ENCODE measurements around the gene HNRNPLL.
"Not testable (repeated sequence)": the region's sequence is repeated elsewhere in the genome, so short reads cannot be mapped to it uniquely, and the experiment has no call there.

The HNRNPLL gene

DNA sequence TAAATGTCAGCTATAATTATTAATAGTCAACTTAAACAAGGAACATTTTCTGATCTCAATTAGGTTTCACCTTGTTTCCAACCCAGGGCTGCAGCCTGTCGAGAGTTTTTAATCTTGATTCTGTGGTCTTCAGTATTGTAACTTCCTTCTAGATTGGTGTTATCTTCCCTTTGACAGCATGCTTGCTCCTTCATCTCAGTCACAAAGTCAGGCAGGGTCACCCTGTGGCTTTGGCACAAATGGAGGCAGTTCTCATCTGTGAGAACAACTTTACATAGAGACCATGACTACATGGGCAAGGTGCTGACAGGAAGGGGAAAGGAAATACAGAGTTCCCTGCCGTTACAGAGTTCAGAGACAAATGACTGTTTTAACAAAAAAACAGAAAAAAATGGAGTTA is 50.5 kb downstream of the HNRNPLL start:
- no peak for DNase-seq (ENCODE audit: low read depth in 2 of 2)

DNA sequence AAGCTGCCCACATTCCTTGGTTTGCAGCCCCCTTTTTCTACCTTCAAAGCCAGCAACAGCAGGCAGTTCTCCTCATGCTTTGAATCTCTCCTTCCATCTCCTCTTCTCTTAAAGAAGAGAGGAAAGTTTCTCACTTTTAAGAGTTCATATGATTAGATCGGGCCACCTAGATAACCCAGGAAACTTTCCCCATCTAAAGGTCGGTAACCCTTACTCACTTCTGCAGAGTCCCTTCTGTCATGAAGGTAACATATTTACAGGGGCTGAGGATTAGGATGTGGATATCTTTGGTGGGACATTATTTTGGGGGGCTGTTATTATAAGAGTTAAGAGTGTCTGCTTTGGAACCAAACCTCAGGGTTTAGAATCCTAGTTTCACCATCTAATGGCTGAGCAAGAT is 51.0 kb downstream of the HNRNPLL start:
- no peak for DNase-seq (ENCODE audit: low read depth in 2 of 2)

DNA sequence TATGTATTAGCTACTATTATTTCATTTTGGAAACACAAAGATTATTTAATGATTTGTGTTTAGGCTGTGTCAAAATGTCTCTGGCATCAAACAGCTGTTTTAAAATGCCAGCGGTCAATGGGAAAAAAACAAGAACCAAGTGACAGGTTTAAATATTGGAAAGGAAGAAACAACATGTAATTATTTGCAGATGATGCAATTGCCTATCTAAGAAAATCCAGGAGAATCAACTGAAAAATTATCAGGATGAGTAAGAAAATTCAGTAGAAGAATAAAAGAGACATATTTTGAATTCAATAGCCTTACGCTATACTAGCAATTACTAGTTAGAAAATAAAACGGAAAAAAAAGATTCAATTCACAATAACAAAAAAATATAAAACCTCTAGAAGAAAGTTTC is 51.6 kb downstream of the HNRNPLL start:
- no peak for DNase-seq (ENCODE audit: low read depth in 2 of 2)

DNA sequence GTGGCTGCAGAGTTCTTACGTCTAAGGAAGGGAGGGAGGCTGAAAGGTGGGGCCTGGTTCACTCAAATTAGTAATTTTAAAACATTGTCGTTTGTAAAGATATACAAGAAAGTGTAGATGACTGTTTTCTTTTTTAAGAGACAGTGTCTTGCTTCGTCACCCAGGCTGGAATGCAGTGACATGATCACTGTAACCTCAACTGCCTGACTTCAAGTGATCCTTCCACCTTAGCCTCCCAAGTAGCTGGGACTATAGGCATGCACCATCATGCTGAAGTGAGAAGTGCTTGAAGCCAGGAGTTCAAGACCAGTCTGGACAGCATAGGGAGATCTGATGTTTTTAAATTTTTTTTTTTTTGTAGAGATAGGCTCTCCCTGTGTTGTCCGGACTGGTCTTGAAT is 52.9 kb downstream of the HNRNPLL start:
- no peak for DNase-seq (ENCODE audit: low read depth in 2 of 2)

DNA sequence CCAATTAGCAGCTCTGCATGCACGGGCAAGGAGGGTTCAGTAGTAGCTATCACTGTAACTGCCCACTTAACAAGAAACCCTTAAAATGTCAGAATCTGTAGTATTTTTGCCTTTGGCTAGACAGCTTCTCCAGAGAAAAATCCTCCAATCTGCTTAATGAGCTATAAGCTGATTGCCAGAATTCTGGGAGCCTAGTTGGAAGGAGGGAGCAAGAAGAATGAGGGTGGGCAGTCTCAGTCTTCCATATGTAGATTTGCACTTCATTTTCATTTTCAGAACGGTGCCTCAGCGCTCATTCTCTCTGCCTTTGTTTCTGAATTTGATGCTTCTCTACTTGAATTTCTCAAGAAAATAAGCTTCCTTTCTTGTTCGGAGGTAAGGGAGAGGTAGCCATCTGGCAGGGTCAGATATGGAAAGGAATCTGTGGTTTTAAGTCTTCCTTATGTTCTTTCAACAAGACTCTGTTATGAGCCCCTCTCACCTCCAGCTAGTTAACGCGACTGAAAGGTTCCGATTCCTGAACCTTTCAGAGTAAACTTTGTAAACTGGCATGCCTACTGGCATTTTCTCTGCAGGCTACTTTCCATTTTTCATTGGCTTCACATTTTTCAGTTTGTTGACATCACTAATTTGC is 53.5 kb downstream of the HNRNPLL start:
- DNase-seq (ENCODE audit: low read depth in 2 of 2) = no peak

DNA sequence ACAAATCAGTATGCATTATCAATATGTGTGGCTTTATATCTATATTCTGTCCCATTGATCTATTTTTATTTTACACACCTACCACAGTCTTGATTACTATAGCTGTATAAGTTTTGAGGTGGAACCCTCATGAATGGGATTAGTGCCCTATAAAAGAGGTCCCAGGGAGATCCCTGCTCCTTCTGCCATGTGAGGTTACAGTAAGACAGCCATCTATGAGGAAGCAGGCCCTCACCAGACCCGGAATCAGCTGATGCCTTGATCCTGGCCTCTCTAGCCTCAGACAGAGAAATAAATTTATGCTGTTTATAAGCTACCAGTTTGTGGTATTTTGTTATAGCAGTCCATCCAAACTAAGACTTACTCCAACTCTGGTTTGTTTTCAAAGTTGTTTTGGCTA is 54.9 kb downstream of the HNRNPLL start:
- no peak for DNase-seq (ENCODE audit: low read depth in 2 of 2)

DNA sequence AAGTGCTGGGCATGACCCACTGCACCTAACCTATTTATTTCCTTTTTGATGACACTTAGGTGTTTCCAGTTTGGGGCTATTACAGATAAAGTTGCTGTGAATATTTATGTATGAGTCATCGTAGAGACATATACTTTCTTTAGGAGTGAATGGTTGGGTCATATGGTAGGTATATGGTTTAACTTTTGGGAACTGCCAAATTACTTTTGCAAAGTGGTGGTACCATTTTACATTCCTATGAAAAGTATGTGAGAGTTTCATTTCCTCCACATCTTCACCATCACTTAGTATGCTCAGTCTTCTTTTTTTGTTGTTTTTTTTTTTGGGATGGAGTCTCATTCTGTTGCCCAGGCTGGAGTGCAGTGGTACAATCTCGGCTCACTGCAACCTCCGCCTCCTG is 56.1 kb downstream of the HNRNPLL start:
- DNase-seq (ENCODE audit: low read depth in 2 of 2) = no peak

DNA sequence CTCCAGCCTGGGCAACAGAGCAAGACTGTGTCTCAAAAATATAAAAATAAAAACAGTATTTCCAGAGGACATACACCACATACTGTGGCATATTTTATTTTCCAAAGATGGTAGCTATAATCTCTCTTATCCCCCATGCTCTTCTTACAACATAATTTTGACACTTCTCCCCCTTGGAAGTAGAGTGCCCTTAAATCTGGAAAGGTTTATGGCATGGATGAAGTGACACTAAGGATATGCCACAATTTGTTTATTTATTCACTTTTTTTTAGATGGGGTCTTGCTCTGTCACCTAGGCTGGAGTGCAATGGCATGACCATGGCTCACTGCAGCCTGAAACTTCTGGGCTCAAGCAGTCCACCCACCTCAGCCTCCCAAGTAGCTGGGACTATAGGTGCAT is 56.7 kb downstream of the HNRNPLL start:
- DNase-seq (ENCODE audit: low read depth in 2 of 2) = no peak

DNA sequence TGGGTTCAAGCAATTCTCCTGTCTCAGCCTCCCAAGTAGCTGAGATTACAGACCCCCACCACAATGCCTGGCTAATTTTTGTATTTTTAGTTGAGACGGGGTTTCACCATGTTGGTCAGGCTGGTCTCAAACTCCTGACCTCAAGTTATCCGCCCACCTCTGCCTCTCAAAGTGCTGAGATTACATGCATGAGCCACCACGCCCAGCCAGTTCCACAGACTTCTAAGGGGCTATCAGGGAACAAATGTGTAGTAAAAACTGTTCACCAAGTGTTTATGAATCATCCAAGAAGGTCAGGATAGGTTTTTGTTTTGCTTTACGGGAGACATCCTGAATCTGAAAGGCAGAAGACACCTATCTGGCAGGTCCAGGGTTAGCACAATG is 60.5 kb downstream of the HNRNPLL start:
- DNase-seq (ENCODE audit: low read depth in 2 of 2) = not testable (repeated sequence)

DNA sequence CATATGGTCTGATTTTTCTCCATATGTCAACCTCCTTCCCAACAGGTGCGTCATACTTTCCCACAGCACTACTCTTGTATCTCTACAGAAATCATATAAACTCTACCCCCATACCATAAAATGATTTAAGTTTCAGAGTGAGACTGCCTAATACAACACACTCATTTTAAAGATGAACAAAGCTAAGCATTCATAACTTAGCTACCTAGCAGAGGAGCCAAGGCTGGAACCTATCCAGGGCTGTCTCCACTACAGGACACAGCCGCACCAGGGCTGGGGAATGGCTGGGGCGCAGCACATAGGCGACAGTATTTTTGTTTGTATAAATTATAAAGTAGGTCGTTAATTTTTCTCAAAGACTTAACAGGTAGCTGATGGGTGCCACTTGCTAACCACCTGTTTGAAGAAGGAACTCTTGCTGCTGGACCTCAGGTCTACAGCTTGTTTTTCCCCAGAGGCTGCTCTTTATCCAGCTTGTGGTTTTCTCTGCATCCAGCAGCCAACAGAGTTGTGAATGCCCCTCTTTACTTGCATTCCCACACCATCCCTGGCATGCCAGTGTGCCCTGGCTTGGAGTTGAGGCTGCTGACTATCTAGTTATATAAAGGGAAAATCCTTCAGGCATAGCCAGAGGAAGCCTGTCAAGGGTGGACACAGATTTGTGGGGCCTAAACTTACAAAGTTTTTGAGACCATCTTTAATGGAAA is 62.0 kb downstream of the HNRNPLL start:
- no peak for DNase-seq (ENCODE audit: low read depth in 2 of 2)

DNA sequence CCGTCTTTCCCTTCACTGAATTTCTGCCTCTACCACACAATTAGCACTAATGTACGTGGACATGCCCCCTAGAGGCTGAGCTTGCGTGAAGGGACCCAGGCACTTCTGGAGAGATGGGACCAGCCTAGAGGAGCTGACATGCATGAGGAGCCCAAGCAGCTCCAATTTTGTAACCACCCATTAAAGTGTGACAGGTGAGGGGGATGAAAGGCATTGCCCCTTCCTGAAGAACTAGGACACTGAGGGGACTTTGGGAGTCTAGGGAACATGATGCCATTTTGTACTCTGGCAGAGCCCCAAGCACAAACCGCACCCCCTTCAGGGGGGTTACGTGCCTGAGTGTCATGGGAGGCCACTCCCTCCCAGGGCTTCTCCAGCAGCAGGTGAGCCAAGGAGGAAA is 63.6 kb downstream of the HNRNPLL start:
- DNase-seq (ENCODE audit: low read depth in 2 of 2) = no peak

DNA sequence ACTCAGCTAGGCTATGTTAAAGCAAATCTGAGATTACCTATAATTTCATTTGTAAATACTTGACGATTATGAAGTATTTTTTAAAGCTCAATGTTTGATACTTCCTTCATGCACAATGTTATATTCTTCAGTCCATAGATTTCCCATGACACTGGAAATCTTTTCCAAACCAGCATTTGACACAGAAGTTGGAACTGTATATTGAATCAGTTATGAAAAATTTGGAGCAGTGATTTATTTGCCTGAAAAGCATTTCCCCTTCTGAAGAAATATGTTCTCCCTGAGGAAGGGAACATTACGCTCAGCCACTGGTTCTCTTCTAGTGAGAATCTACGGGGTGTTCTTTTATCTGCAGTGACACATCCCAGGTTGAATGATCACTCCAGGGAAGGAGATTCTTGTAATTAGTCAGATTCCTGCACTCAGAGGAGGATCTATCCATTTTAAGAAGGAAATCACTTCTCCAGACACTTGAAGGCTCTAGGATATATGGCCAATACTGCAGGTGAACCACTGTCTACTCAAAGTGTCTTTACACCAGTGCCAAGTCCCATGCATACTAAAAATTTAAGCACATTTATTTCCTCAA is 64.7 kb downstream of the HNRNPLL start:
- no peak for DNase-seq (ENCODE audit: low read depth in 2 of 2)

DNA sequence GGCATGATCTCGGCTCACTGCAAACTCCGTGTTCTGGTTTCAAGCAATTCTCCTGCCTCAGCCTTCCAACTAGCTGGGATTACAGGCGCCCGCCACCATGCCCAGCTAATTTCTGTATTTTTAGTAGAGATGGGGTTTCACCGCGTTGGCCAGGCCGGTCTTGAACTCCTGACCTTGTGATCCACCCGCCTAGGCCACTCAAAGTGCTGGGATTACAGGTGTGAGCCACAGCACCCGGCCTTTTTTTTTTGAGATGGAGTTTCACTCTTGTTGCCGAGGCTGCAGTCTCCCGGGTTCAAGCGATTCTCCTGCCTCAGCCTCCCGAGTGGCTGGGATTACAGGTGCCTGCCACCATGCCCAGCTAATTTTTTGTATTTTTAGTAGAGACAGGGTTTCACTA is 65.4 kb downstream of the HNRNPLL start:
- not testable (repeated sequence) for DNase-seq (ENCODE audit: low read depth in 2 of 2)

DNA sequence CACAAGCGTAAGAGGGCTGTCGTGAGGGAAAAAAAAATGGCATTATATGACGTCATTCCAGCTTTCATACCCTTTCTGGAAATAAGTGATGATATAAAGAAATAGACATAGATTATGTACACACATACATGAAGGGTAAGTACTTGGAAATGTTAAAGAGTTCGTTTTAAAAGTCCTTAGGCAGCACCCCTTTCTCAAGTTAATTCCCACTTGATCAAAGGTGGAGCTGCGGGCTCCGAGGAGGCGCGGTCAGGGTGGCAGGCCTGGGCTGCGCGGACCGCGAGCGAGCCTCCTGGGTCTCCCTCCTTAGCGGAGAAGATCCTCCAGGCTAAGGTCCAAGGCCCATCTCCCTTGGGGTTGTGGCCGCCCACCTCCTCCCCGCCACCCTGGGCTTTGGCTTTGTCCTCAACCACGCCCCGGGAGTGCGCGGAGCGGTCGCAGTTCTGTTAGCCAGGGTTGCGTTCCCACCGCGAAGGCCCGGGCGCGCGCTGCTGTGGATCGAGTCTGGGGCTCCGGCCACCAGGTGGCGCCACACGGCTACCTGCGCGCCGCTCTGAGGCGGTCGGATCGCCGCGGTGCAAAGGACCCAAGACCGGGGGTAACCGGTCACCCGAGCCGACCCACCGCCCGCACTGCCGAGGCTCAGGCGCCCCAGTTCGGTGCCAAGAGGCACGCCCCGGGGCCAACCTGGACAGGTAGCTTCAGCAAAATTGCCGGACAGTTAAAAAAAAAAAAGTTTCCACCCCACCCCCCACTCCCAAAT is 66.8 kb downstream of the HNRNPLL start:
- DNase-seq (ENCODE audit: low read depth in 2 of 2) = peak; percentile 49 to 80

DNA sequence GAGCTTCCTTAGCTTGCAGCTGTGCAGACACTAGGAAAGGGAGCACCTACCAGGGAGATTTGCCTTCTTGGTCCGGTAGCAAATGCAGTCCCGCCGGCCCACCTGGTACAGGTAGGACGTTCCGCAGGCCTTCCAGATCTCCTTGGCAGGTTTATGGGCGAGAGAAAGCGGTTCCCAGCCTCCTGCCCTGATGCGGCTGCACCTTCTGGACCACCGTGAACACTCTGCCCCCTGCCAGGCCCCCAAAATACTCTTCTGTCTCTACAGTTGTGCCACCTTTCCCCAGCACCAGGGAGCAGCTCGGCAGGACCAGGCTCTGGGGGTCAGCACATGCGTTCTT is 67.4 kb downstream of the HNRNPLL start:
- DNase-seq (ENCODE audit: low read depth in 2 of 2) = no peak

DNA sequence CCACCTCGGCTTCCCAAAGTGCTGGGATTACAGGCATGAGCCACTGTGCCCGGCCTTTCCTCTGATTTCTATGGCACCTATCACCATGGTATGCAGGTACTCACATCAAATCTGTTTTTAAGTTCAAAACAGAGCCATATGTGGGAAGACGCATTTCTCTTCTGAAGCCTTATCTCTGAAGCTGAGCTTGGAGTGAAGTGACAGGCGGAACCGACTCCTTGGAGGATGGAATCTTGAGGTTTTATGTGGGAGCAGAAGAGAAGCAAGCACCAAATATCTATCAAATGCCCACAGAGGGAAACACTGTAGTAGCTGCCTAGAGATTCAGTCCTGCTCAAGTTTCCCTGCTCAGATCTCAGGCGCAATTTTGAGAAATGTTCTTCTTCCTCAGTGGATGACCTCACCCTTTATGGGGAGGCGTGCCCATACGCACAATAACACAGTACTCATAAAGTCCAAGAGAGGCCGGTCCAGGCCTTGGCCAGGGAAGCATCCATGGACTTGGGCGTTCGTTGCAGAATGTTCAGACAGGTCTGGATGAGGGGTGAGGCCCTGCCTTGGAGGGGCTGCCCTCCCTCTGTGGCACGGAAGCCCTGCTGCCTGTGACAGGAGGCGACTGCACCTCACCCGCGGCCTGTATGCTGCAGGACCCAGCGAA is 67.9 kb downstream of the HNRNPLL start:
- DNase-seq (ENCODE audit: low read depth in 2 of 2) = no peak

DNA sequence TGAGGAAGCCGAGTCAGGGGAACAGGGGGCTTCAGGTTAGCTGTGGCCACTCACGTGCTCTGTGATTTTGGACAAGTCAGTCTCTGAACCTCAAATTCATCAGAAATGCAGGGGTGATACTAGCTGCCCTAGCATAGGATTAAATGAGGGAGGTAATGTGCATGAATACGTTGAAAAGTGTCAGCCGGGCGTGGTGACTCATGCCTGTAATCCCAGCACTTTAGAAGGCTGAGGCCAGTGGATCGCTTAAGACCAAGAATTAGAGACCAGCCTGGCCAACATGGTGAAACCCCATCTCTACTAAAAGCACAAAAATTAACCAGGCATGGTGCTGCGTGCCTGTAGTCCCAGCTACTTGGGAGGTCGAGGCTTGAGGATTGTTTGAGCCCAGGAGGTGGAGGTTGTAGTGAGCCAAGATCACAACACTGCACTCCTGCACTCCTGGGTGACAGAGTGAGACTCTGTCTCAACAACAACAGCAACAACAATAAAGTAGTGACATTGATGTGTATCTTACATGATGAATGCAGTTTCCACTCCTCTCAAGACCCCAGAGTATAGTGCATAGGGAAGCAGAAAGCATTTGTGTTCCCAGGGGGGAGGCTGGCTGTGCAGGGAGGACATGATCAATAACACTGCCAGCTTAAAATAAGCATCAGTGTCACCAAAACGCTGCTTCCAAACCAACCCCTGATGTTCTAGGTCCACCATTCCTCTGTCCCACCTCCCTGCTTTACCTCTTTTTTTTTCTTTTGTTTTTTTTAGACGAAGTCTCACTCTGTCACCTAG is 68.8 kb downstream of the HNRNPLL start:
- DNase-seq (ENCODE audit: low read depth in 2 of 2) = no peak

DNA sequence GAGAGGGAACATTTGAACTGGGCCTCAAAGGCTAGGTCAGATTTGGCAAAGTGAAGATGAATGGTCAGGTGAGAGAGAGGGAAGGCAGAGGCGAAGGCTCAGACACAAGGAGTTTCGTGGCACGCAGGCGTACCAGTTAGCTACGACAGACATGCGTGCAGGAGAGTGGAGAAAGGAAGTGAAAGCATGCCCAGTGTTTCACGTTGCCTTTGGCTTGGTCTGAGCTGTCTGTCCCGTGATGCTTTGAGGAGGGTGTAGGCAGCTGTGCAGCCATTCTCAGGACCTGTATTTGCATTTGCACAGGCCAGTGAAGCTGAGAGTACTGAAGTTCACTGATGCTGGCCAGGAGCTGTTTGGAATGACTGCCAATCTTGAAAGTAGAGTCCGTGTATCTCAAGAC is 69.5 kb downstream of the HNRNPLL start:
- DNase-seq (ENCODE audit: low read depth in 2 of 2) = no peak

DNA sequence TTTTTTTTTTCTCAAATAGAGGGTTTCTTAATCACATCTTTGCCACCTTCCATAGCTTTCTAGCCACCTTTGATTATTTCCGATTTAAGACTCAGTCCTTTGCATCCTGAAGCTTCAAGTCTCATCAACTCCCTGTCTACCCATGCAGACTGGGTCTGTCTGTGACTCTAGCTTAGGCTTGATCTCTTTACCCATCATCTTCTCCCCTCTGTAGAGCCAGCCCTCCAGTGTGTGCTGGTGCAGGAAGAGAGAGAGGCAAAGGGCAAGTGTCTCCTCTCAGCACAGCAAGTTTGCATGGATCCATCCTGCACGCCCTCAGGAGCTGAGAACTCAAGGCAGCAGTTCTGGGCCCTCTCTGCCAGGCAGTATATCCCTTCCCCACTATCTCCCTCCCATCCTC is 70.4 kb downstream of the HNRNPLL start:
- DNase-seq (ENCODE audit: low read depth in 2 of 2) = no peak

DNA sequence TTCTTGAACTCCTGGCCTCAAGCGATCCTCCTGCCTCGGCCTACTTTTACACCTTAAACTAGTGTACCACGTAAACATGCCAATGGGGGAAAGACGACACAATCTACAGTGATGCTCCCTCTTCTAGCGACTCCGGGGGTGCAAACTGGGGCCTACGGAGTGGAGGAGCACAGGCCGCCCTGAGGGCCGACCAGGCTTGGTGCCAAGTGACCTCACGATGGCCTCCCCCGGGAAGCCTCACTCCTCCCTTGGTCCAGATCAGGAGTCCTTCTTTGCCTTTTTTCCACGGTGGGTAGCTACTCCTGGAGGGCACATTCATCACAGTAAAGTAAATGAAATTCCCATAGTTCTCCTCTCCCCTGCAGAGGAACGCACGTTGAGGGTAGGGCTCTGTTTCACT is 73.5 kb downstream of the HNRNPLL start:
- no peak for DNase-seq (ENCODE audit: low read depth in 2 of 2)

DNA sequence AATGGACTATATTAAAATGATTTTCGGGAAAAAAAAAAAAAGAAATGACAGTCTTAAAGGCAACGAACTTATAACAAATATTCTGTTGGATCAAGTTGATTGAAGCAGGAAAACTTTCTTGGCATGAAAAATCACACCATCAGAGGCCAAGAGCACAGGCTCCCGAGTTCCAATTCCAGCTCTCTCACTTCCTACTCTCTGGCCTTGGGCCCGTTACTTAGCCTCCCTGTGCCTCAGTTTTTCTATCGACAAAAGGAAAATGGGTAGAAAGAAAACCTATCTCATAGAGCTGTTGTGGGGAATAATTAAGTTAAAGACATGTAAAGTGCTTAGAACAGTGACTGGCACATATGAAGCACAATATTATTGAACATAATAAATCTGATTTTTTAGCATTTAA is 74.2 kb downstream of the HNRNPLL start:
- no peak for DNase-seq (ENCODE audit: low read depth in 2 of 2)
